ENCODE measurements around the gene CACNA2D4.

- no peak for TF ChIP-seq POLR2A (IDR thresholded peaks at IDR 0.05)
- TF ChIP-seq, protein P1, sequence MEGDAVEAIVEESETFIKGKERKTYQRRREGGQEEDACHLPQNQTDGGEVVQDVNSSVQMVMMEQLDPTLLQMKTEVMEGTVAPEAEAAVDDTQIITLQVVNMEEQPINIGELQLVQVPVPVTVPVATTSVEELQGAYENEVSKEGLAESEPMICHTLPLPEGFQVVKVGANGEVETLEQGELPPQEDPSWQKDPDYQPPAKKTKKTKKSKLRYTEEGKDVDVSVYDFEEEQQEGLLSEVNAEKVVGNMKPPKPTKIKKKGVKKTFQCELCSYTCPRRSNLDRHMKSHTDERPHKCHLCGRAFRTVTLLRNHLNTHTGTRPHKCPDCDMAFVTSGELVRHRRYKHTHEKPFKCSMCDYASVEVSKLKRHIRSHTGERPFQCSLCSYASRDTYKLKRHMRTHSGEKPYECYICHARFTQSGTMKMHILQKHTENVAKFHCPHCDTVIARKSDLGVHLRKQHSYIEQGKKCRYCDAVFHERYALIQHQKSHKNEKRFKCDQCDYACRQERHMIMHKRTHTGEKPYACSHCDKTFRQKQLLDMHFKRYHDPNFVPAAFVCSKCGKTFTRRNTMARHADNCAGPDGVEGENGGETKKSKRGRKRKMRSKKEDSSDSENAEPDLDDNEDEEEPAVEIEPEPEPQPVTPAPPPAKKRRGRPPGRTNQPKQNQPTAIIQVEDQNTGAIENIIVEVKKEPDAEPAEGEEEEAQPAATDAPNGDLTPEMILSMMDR (IDR thresholded peaks at IDR 0.05): no peak
These were observed 39.8 kb downstream of the CACNA2D4 start for GRCh38 chr12:1878695-1879094.

Data from thyroid gland (tissue), 4 donors.